Stimulated activated CD4-positive, alpha-beta T cell treated with anti-CD3 and anti-CD28 coated beads, Interleukin-1b, Interleukin-23, amount 100 ng/mL, for 48 hours (primary cell): ENCODE results near the gene ZFHX3.

Experiments
- DNase-seq: peaks from one replicate; pipeline ENCODE4 v3.0.0-alpha.2; 2020

Gene ZFHX3

DNA sequence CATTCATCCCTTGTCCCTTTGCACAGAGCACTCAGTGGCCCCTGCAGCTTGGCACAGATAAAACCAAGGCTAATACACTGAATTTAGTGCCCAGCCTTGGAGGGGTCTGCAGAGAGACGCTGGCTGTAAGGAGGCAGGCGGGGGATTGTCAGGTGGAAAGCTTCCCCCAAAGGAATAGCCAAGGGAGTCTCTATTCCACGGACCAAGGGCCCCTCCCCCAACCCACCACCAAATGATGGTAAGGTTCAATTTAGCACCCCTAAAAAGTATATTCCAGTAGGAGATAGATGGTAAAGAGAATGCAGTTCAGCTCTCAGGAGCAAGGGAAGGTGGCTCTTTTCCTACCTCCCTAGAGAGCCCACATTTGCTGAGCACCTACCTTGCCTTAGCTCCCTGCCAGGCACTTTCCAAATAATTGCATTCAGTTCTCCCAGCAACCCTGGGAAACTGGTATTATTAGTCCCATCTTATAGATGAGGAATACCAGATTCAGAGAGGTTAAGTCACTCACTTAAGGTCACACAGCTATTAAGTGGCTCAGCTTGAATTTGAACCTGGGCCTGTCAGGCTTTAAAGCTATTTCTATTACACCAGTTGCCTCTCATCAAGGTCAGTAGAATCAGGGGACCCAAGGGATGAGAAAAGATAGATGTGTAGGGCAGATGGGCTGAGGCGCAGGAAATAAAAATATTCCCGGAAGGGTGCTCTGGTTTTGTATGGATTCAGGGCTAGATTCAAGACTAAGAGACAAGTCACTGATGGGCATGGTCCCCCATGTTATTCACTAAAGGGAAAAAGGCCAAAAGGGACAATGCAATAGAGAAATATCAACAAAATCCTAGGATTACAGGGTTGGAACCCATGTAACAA is 20.0 kb upstream of the ZFHX3 start:
- no peak for DNase-seq

GRCh38 chr16:73066927-73067670 is 19.2 kb upstream of the ZFHX3 start:
- no peak for DNase-seq

DNA sequence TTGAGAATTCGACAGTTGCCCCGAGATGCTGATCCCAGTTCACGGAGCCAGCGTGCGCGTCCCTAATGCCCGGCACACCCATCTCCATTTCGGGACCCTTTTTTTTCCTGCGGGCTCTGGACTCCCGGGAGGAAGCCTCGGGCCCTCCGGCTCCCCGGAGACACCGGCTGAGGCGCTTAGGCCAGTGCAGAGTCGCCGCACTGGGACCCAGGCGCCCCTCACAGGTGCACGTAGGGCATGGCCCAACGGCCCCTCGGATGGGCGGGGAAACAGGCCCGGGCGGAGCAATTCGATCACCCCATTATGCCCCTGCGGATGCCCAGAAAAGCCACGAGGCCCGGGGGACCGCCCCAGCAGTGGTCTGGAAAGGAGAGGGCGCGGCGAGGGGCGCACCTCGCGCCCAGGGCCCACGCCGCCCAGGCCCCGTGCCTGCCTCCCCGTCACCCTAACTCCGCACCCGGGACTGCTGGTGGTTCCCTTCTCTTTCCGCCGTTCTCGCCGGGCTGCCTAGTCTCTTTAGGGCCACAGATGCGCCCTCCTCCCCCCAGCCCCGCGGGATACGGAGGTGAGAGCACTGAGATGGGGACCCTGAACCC is 18.5 kb upstream of the ZFHX3 start:
- DNase-seq: no peak

DNA sequence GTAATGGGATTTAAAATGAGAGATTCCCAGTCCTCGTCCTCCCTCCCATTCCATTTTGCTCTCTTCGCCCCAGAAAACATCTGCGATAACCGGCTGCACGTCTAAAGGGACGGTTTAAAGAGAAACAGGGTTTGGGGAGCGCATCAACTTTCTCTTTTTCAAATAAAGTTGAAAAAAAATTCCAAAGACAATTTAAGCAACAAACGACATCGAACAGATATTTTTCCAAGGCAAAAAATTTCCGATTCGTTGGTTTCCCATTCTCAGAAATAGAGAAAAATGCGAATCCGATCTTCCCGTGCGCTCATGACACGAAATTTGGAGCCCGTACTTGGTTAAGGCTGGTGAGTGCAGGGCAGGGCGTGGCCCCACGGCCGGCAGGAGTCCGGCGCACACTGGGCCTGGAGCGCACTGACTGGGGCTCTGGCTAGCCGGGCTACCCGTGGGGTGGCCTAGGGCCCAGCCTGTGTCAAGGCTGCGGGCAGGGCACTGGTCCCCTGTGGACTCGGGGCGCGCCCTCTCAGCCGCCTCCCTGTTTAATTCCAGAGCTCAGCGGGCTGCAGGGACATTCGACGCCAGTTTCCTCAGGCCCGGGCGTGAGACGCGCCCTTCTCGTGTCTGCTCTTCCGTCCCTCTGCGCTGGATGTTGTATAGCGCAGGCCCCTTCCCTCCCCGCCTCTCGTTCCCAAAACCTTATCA is 17.9 kb upstream of the ZFHX3 start:
- no peak for DNase-seq

DNA sequence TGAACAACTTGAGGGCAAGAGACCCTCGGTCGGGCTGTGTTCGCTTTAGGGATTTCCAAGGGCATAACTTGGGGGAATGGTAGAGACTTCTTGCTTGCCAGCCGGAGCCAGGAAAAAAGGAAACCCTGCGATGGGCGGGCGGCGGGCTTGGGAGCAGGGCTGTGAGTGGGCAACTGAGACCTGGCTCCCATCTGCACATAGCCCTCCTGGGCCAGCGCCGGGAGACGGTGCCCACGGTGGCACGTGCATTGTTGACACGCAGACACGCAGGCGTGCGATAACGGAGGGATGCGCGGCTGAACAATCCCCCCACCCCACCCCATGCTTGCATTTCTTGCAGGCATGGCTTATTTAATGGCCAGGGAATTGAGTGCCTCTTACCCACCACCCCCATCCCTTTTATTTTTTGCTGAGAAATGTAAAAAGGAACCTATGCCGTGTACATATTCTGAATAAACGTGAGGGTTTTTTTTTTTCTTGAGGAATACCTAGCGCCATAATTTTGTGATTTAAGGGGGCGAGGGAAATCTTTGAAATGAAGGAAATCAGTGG is 17.1 kb upstream of the ZFHX3 start:
- no peak for DNase-seq

GRCh38 chr16:73064212-73064993 is 16.5 kb upstream of the ZFHX3 start:
- DNase-seq: no peak

GRCh38 chr16:73063854-73064211 is 15.9 kb upstream of the ZFHX3 start:
- no peak for DNase-seq

DNA sequence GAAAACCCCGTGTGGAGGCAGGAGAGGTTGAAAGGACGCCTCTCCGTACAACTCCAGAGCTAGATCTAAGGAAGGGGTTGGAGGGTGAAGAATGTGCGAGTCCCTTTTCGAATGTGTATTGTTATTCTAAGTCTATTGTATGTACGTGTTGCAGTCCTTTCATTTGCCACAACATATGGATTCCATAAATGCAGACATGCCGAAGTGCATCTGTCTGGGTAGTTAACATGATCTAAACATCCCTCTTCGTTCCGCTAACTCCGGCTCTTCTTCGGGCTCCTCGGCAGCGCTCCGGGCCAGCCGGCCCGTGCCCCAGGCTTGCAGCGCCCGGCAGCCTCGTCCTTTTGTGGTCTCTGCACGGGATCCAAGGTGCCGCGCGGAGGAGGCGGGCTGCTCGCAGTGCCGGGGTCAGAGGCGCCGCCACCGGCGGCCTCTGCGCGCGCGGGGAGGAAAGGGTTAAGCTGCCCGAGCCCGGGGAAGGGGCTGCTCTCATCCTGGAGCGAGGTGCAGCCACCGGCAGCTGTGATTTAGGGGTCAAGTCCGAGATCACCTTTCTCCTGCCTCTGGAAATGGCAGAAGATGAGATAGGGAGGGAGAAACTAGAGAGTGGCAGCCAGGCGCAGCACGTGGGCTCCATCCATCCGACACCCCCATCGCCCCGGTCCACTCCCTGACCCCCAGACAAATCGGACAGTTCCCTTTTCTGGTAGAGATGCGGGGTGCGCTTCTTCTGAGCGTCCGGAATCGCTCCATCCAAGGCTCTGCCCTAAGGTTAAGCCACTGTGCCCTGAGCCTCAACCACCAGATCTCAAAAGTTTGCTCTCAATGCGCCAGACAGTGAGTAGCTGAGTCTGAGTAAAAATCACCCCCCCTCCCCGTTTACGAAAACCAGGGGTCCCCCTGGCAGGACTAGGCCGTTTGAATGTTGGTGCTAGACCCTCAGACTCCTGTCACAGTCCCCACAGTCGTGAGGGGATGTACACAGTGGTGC is 15.1 kb upstream of the ZFHX3 start:
- DNase-seq: no peak

- no peak for DNase-seq
These were observed 14.2 kb upstream of the ZFHX3 start for GRCh38 chr16:73062001-73062616.

- DNase-seq: no peak
These were observed 13.1 kb upstream of the ZFHX3 start for GRCh38 chr16:73060892-73061490.

DNA sequence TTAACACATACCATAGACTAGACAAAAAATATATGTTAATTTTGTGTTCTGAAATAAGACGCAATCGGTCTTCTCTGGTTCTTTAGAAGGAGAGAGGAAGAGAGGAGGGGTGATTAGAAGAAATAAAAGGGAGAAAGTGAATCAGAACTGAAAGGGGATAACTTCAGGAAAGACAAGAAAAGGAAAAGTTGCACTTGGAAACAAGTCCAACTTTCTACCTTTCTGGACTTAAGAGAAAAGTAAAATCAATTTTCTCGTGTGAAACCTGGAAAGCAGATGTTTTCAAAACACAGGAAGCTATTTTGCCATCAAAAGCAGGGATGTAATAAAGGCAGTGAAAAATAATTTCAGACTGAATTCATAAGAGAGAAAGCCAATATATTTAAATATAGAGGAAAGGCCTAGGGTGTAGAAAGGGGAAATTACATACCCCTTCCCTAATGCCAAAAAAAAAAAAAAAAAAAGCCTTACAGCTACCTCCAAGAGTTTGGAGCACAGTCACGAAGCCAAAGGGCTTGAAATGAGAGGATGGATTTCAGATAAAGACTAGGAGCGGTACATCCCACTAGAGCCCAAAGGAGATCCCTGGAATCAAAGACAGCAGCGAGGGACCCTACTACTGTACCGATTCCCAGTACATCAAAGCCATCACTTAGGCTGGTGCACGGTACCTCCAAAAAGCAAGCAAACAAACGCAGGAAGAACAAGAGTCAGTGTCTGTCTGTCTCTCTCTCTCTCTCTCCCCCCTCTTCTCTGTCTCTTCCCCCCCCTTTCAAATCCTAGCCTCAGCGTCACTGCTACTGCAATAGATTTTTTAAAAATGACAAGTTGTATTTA is 12.1 kb upstream of the ZFHX3 start:
- no peak for DNase-seq

DNA sequence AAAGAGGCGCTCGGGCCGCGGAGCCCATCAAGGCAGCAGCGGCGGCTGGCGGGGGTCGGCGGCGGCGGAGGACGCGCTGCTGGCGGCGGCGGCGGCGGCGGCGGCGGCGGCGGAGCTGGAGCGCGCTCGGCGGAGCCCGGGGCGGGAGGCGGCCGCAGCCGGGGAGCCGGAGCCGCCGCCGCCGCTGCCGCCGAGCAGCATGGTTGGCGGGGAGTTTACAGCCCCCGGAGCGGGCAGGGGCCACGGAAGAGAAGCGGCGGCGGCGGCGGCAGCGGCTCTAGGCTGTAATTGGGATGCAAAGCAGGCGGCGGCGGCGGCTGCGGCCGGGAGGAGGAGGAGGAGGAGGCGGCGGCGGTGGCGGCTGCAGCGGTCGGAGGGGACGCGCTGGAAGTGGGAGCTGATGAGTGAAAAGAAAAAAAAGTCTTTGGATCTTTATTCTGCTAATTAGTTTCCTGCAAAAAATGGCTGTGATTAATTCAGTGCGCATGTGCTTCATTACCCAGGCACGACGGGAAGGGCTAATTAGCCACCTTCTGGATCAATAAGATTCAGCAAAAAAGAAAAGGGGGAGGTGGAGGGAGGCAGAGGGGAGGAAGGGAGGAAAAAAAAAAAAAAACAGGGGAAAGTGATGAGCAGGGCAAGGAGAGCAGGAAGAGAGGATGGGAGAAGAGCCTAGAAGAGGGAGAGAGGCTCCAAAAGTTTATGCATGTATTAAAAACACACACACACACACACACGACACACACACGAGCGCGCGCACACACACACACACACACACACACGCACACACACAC is 10.9 kb upstream of the ZFHX3 start:
- DNase-seq: no peak

GRCh38 chr16:73058221-73058615 is 10.3 kb upstream of the ZFHX3 start:
- no peak for DNase-seq

DNA sequence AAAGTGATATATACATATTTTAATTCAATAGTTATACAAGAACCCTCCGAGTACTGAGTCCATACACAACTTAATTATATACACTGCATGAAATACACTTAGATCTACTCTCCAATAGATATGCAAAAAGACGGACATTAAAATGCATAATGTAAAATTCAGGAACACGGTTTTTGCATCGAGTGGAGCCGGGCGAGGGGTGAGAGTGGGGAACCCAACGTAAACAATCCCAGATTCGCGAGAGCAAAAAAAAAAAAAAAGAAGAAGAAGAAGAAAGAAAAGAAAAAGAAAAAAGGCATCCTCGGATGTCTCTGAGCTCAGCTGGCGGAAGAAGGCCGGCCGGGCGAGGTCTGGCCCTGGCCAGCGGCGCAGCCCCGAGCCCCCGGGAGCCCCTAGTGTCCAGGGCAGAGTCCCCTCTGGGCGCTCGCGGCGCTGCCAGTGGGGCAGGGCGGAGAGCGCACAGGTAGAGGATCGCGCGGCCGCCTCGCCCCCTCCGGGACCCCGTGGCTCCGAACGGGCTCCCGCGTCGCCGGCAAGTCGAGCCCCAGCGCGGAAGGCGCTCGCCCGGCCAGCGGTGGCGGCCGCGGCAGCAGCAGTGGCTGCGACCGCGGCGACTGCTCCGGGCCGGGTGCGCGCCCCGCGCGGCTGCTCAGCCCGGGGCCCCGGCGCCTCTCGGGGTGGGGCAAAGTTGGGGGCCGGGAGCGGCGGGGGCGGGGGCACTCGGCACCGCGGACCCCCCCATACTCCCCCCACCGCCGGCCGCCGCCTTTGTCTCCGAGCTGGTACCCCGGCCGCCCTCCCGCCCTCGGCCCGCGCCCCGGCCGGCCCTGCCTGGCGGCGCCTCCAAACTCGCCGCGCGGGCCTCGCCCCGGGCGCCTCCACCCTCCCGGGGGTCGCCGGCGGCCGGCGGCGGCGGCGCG is 9.6 kb upstream of the ZFHX3 start:
- no peak for DNase-seq

DNA sequence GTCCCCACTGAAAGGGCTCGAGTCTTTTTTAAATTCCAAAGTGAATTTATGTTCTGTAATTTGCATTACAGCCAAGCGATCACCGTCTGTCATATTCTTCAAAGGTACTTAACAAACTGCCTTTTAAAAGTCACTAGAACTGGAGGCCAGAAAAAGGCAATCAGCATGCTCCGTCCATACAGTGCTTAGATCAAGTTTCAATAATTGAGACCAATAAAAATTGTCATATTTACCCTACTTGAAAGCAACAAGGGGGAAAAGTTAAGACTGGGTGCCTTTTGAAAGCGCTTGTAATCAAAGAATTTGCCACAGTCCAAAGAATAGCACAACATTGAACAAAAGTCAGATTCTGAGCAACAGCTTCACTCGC is 9.0 kb upstream of the ZFHX3 start:
- no peak for DNase-seq

GRCh38 chr16:73056448-73056847 is 8.5 kb upstream of the ZFHX3 start:
- DNase-seq: no peak

DNA sequence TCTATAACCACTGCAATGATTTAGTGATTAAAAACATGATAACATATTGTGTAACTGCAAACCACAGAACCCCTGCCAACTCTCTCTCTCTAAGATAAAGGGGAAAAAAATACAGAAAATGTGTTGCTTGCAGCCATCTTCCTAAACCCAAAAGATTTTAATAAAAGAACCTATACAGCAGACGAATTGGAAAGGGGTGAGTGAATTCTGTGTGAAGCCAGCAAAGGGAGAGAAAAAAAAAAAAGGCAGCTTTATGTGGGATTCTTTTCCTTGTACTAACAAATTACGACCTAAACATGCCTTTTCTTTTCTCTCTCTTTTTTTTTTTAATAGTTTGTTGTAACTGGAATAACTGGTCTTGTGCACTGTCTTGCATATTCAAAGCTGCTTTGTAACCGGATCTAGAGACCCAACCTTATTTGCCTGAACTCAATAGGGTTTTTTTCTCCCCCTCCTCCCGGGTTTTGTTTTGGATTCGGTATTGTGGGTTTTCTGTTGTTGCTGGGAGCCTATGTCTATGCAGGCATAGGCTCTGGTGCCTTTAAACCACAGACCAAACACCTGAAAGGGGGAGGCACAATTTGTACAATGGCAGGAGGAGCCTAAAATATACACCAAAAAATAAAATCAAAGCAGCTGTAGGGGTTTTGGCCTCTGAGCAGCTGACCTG is 7.0 kb upstream of the ZFHX3 start:
- no peak for DNase-seq
